AG09319 (cell line): ENCODE measurements around the gene SLC6A19.

Source experiments
- DNase-seq: peaks from one replicate; pipeline ENCODE4 v3.0.0-alpha.2; 2010; ENCODE audit warnings: low read depth; ENCODE audit errors: extremely low read depth
- CTCF ChIP-seq: IDR thresholded peaks from 2 replicates; pipeline ENCODE4 v1.5.1; 2011; ENCODE audit warnings: low read depth, mild to moderate bottlenecking, inconsistent platforms, low read length, moderate library complexity

The SLC6A19 gene

GRCh38 chr5:1212881-1213280 lies 11.5 kb downstream of the SLC6A19 start:
- no peak for DNase-seq
- no peak for TF ChIP-seq CTCF

GRCh38 chr5:1213508-1214162 lies 12.2 kb downstream of the SLC6A19 start:
- no peak for TF ChIP-seq CTCF
- DNase-seq = no peak

GRCh38 chr5:1214163-1214935 lies 13.0 kb downstream of the SLC6A19 start:
- DNase-seq = no peak
- no peak for TF ChIP-seq CTCF

- no peak for TF ChIP-seq CTCF
- no peak for DNase-seq
Observed at GRCh38 chr5:1214936-1215220, 13.5 kb downstream of the SLC6A19 start.

GRCh38 chr5:1215320-1216096 lies 14.1 kb downstream of the SLC6A19 start:
- TF ChIP-seq CTCF = no peak
- DNase-seq = no peak

- TF ChIP-seq CTCF = no peak
- DNase-seq = no peak
Observed at GRCh38 chr5:1216211-1216917, 15.0 kb downstream of the SLC6A19 start.
